ENCODE results near the gene UBL4A. TPM values are rescaled to one million over a fixed set of nuclear protein-coding genes. Genes with fewer than 3 reads are reported as not detected.

The UBL4A gene
- total RNA-seq, 1 experiment from 2014 or later = 37.4 TPM

DNA sequence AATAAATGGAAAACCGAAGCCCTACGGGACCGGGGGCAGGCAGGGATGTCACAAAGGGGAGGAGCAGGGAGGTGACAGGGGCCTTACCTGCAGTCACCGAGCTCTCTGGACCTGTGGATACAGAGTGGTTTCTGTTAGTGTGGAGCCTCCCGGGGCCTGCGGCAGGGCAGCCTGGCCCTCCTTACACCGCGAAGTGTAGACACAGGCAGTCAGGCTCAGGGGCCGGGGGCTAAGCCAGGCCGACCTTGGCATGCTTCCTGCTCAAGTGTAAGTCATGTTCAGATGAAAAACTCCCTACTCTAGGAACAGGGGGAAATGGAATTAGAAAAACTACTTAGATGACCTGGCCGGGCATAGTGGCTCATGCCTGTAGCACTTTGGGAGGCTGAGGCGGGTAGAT is 25.3 kb upstream of the UBL4A start:
- no peaks in the 10 kb centered on the region for H3K9me3 ChIP-seq (ENCODE audit: control insufficient read depth in 1 of 2, insufficient read depth in 1 of 2, low read depth in 1 of 2, low read length in 2 of 2)
- H2AFZ ChIP-seq (ENCODE audit: low read depth, low read length, poor library complexity, severe bottlenecking) = no peak overlapping the region
- DNase-seq (ENCODE audit: low read depth, low spot score) (no peak), ATAC-seq (no peak)
- no peaks in the 10 kb centered on the region for H3K9me2 ChIP-seq (ENCODE audit: insufficient read depth)
- no peak overlapping the region for H3K9ac ChIP-seq (ENCODE audit: low read length)
- RAD21 ChIA-PET (ENCODE audit: low non-redundant PET in 1 of 2, low total read pairs in 2 of 2, uncharacterized antibody in 2 of 2, unreplicated experiment in 2 of 2) = no interaction called here
- H3K27me3 ChIP-seq (ENCODE audit: insufficient read depth, low read length) = no peaks in the 10 kb centered on the region
- BruUV-seq (replicated peaks) = no TSS peak
- no peaks in the 10 kb centered on the region for H4K20me1 ChIP-seq (ENCODE audit: insufficient read depth)
- no peak overlapping the region for H3K4me3 ChIP-seq (replicated peaks in 1 of 2; ENCODE audit: low read depth in 1 of 2, low read length in 2 of 2)
- intact Hi-C loops (cut with micrococcal nuclease) = no loop called here
- TF ChIP-seq REST (IDR thresholded peaks at IDR 0.05; ENCODE audit: low read depth) (no peak), SP1 (IDR thresholded peaks at IDR 0.05; ENCODE audit: low read depth) (no peak), ATF3 (IDR thresholded peaks at IDR 0.05) (no peak)
- no peak overlapping the region for H3K27ac ChIP-seq (ENCODE audit: low read depth, low read length)
- H3K4me1 ChIP-seq (ENCODE audit: control insufficient read depth in 1 of 2, insufficient read depth in 2 of 2, low read length in 2 of 2) = peaks cover 5 to 10% of the 10 kb centered on the region in 2 experiments; a peak in 3 of 4 replicates
- no peak overlapping the region for H3K4me2 ChIP-seq (ENCODE audit: low read length)
- CTCF ChIA-PET = no interaction called here
- H3K36me3 ChIP-seq (ENCODE audit: control insufficient read depth in 1 of 2, insufficient read depth in 2 of 2, low read length in 2 of 2) = no peaks in the 10 kb centered on the region
- POLR2A ChIA-PET = no interaction called here
- H3K79me2 ChIP-seq (ENCODE audit: insufficient read depth, low read length) = no peaks in the 10 kb centered on the region

- Histone ChIP-seq H2AFZ (ENCODE audit: low read depth, low read length, poor library complexity, severe bottlenecking) (no peak overlapping the region), H3K9ac (ENCODE audit: low read length) (no peak overlapping the region), H4K20me1 (ENCODE audit: insufficient read depth) (no peaks in the 10 kb centered on the region), H3K27me3 (ENCODE audit: insufficient read depth, low read length) (no peaks in the 10 kb centered on the region), H3K4me2 (ENCODE audit: low read length) (no peak overlapping the region), H3K9me2 (ENCODE audit: insufficient read depth) (no peaks in the 10 kb centered on the region), H3K36me3 (ENCODE audit: control insufficient read depth in 1 of 2, insufficient read depth in 2 of 2, low read length in 2 of 2) (no peaks in the 10 kb centered on the region), H3K4me3 (replicated peaks in 1 of 2; ENCODE audit: low read depth in 1 of 2, low read length in 2 of 2) (no peak overlapping the region), H3K4me1 (ENCODE audit: control insufficient read depth in 1 of 2, insufficient read depth in 2 of 2, low read length in 2 of 2) (peaks cover 0 to 5% of the 10 kb centered on the region in 2 experiments; a peak in 1 of 4 replicates), H3K9me3 (ENCODE audit: control insufficient read depth in 1 of 2, insufficient read depth in 1 of 2, low read depth in 1 of 2, low read length in 2 of 2) (no peaks in the 10 kb centered on the region), H3K79me2 (ENCODE audit: insufficient read depth, low read length) (no peaks in the 10 kb centered on the region), H3K27ac (ENCODE audit: low read depth, low read length) (no peak overlapping the region)
- RAD21 ChIA-PET (ENCODE audit: low non-redundant PET in 1 of 2, low total read pairs in 2 of 2, uncharacterized antibody in 2 of 2, unreplicated experiment in 2 of 2) = no interaction called here
- BruUV-seq (replicated peaks) = no TSS peak
- intact Hi-C loops (cut with micrococcal nuclease) = no loop called here
- no peak for ATAC-seq
- POLR2A ChIA-PET = no interaction called here
- CTCF ChIA-PET = no interaction called here
- DNase-seq (ENCODE audit: low read depth, low spot score) = no peak
- no peak for TF ChIP-seq ZFX (IDR thresholded peaks at IDR 0.05)
- TF ChIP-seq, protein P1, sequence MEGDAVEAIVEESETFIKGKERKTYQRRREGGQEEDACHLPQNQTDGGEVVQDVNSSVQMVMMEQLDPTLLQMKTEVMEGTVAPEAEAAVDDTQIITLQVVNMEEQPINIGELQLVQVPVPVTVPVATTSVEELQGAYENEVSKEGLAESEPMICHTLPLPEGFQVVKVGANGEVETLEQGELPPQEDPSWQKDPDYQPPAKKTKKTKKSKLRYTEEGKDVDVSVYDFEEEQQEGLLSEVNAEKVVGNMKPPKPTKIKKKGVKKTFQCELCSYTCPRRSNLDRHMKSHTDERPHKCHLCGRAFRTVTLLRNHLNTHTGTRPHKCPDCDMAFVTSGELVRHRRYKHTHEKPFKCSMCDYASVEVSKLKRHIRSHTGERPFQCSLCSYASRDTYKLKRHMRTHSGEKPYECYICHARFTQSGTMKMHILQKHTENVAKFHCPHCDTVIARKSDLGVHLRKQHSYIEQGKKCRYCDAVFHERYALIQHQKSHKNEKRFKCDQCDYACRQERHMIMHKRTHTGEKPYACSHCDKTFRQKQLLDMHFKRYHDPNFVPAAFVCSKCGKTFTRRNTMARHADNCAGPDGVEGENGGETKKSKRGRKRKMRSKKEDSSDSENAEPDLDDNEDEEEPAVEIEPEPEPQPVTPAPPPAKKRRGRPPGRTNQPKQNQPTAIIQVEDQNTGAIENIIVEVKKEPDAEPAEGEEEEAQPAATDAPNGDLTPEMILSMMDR (IDR thresholded peaks at IDR 0.05 in 2 of 3, conservative IDR thresholded peaks at IDR 0.05 in 1 of 3; ENCODE audit: borderline replicate concordance in 1 of 3, insufficient read depth in 1 of 3, low read depth in 2 of 3, low read length in 2 of 3) = no peak
- TF ChIP-seq ZNF274 (IDR thresholded peaks at IDR 0.05; ENCODE audit: low read depth, low read length) = no peak
- no peak for TF ChIP-seq EGR1 (IDR thresholded peaks at IDR 0.05; ENCODE audit: low read depth)
- TF ChIP-seq EZH2phosphoT487 (IDR thresholded peaks at IDR 0.05; ENCODE audit: borderline replicate concordance) = no peak
- no peak for TF ChIP-seq CBX3 (IDR thresholded peaks at IDR 0.05; ENCODE audit: low read depth)
- no peak for TF ChIP-seq YY1 (IDR thresholded peaks at IDR 0.05; ENCODE audit: extremely low read depth, insufficient replicate concordance, low read depth, low read length)
- TF ChIP-seq MAX (IDR thresholded peaks at IDR 0.05) = no peak
- no peak for TF ChIP-seq FOSL1 (IDR thresholded peaks at IDR 0.05; ENCODE audit: low read depth)
- TF ChIP-seq EZH2 (IDR thresholded peaks at IDR 0.05) = no peak
- TF ChIP-seq SP1 (IDR thresholded peaks at IDR 0.05; ENCODE audit: low read depth) = no peak
- TF ChIP-seq POLR2A (IDR thresholded peaks at IDR 0.05; ENCODE audit: borderline replicate concordance, extremely low read depth, insufficient read depth, insufficient read length) = no peak
- no peak for TF ChIP-seq JUND (IDR thresholded peaks at IDR 0.05)
- no peak for TF ChIP-seq RAD21 (IDR thresholded peaks at IDR 0.05; ENCODE audit: low read depth)
Measured at GRCh38 chrX:154509455-154509854, 23.0 kb upstream of the UBL4A start.
